AG10803 (cell line): ENCODE data around the gene AMOTL1.
A peak's percentile ranks its signal among the peaks of the same experiment; 100 is the strongest.

ENCODE experiments used
- DNase-seq: peaks from one replicate; pipeline ENCODE4 v3.0.0; 2010; ENCODE audit warnings: low read depth
- H3K4me3 ChIP-seq: 2 replicates; pipeline ENCODE4 v1.5.1; 2011; ENCODE audit warnings: mild to moderate bottlenecking, low read length, control low read depth
- TF ChIP-seq, protein P1 (sequence below): conservative IDR thresholded peaks from 2 replicates; pipeline ENCODE4 v1.5.1; 2011; ENCODE audit warnings: mild to moderate bottlenecking, low read length, control low read depth, inconsistent platforms

The AMOTL1 gene

DNA sequence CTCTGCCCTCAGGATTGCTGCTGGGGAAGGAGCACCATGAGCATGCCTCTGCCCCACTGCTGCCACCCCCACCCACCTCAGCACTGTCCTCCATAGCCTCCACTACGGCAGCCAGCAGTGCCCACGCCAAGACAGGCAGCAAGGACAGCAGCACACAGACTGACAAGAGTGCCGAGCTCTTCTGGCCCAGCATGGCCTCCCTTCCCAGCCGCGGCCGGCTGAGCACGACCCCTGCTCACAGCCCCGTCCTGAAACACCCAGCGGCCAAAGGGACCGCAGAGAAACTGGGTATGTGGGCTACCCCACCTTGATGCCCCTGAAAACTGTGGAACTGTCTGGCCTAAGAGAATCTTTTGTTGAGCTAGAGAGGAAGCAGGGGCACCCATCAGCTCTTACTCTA lies 101.0 kb downstream of the AMOTL1 start:
- no peak for DNase-seq
- H3K4me3 ChIP-seq: no peak overlapping the region
- TF ChIP-seq, protein P1, sequence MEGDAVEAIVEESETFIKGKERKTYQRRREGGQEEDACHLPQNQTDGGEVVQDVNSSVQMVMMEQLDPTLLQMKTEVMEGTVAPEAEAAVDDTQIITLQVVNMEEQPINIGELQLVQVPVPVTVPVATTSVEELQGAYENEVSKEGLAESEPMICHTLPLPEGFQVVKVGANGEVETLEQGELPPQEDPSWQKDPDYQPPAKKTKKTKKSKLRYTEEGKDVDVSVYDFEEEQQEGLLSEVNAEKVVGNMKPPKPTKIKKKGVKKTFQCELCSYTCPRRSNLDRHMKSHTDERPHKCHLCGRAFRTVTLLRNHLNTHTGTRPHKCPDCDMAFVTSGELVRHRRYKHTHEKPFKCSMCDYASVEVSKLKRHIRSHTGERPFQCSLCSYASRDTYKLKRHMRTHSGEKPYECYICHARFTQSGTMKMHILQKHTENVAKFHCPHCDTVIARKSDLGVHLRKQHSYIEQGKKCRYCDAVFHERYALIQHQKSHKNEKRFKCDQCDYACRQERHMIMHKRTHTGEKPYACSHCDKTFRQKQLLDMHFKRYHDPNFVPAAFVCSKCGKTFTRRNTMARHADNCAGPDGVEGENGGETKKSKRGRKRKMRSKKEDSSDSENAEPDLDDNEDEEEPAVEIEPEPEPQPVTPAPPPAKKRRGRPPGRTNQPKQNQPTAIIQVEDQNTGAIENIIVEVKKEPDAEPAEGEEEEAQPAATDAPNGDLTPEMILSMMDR: no peak

DNA sequence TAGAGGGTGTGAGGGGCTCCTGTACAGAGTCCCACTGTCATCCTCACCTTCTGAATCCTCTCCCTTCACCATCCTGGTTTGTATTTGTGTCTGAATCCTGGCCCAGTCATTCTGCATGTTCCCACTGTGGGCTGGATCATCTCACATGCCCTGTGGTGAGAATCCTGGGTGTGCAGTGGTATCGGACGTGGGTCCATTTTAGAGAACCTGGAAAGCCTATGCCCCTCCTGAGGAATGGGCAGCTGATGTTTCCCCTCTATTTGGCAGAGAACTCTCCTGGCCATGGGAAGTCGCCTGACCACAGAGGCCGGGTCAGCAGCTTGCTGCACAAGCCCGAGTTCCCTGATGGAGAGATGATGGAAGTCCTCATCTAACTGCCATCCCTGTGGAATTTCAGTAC lies 102.3 kb downstream of the AMOTL1 start:
- TF ChIP-seq, protein P1: no peak
- no peak overlapping the region for H3K4me3 ChIP-seq
- no peak for DNase-seq

DNA sequence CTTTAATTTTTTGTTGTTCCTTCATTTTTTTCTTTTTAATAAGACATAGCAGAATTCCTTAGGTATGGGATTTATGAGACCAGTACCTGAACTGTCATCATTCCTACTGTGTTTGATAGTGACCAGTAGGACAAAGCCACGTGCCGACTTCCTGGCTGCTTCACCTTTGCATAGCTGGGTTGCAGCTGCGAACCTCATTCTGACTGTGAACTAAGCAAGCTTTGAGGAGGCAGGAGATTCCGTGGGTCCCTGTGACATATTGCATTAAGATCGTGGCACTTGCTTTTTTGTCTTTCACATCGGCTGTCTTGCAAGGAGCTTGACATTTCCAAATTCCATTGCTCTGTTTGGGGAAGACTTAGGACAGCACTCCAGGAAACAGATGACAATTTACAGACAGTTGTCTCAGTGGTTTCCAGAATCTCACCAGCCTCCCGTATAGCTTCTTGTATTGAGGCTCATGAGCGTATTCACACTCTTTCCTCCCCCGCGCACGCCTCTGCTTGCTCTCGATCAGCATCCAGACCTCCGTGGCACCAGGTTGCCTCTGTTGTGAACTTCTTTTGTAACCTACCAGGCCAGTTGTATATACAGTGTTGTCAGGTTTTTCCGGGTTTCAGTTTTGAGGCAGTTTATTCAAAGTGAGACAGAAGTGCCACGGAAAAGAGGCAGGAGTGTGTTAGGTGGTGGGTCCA lies 103.5 kb downstream of the AMOTL1 start:
- DNase-seq: no peak
- no peak overlapping the region for H3K4me3 ChIP-seq
- TF ChIP-seq, protein P1: no peak

- TF ChIP-seq, protein P1: peak; percentile 9; the same call in 1 of the 2 replicates
- H3K4me3 ChIP-seq: no peak overlapping the region
Measured at GRCh38 chr11:94873916-94874540, 105.9 kb downstream of the AMOTL1 start.

DNA sequence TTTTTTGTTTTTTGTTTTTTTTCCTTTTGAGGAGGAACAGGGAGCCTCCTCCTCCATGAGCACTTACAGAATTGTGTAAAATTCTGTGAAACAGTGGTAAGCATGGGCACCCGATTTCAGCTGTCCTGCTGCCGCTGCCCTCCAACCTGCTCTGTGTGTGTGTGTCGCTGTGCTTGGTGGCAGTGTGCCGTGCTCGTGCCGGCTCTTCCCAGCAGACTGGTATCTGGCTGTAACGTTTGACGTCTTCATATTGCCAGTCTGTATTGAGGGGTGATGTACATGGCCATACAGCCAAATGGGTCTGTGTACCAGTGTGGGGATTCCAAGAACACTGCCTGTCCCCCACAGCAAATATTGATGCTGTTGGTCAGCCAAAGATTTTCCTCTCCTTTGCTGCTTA lies 108.1 kb downstream of the AMOTL1 start:
- no peak overlapping the region for H3K4me3 ChIP-seq
- TF ChIP-seq, protein P1: no peak
- DNase-seq: no peak

More at GRCh38 chr11:94873916-94874540, 105.9 kb downstream of the AMOTL1 start:
- DNase-seq: no peak

- TF ChIP-seq, protein P1: peak; percentile 51
- peak; percentile 93 for DNase-seq
- no peak overlapping the region for H3K4me3 ChIP-seq
Measured at GRCh38 chr11:94876645-94877442, 108.7 kb downstream of the AMOTL1 start.
